K562 (cell line): ENCODE measurements around the gene MECR. TPM values are rescaled to one million over a fixed set of nuclear protein-coding genes. Genes with fewer than 3 reads are reported as not detected.
A peak's percentile ranks its signal among the peaks of the same experiment; 100 is the strongest.

Experiments
- HCFC1 ChIP-seq: IDR thresholded peaks from 2 replicates; pipeline ENCODE4 v1.6.1; 2012; ENCODE audit warnings: low read depth, low read length, improper control_type of control experiment
- HLTF ChIP-seq: fragments of 450-650 bp; IDR thresholded peaks from 2 replicates; pipeline ENCODE4 v1.6.1; 2016
- LEF1 ChIP-seq: fragments of 450-650 bp; IDR thresholded peaks from 2 replicates; pipeline ENCODE4 v1.6.1; 2016; ENCODE audit warnings: mild to moderate bottlenecking
- MNT ChIP-seq, 2 experiments: fragments of 450-650 bp; conservative IDR thresholded peaks; 2 replicates each; pipeline ENCODE4 v1.6.1; 2017; ENCODE audit warnings: mild to moderate bottlenecking in 2 of 2, moderate library complexity in 2 of 2
- MTA1 ChIP-seq: fragments of 450-650 bp; IDR thresholded peaks from 2 replicates; pipeline ENCODE4 v1.6.1; 2017; ENCODE audit warnings: borderline replicate concordance
- NEUROD1 ChIP-seq: fragments of 150-350 bp; IDR thresholded peaks from 2 replicates; pipeline ENCODE4 v1.6.1; 2014; ENCODE audit warnings: borderline replicate concordance, low read length, low read depth; ENCODE audit not compliant: partially characterized antibody
- NR2C2 ChIP-seq, 2 experiments: fragments of 200-800 bp in 1 of 2; sonication (Bioruptor generic) in 1 of 2; sonication (generic) in 1 of 2; formaldehyde crosslinking in 1 of 2; IDR thresholded peaks; 2 replicates each; pipeline versions ENCODE4 v1.6.1 to v1.8.0; 2016 to 2022; ENCODE audit warnings: mild to moderate bottlenecking in 1 of 2, missing compliant biosample characterization in 1 of 2, missing genetic modification characterization in 1 of 2, missing genetic modification reagents in 1 of 2
- POLR2A ChIP-seq: fragments of 450-650 bp; conservative IDR thresholded peaks from 2 replicates; pipeline ENCODE4 v1.6.1; 2016
- RAD51 ChIP-seq: fragments of 450-650 bp; IDR thresholded peaks from 2 replicates; pipeline ENCODE4 v1.7.1; 2016; ENCODE audit warnings: low read depth, mild to moderate bottlenecking, borderline replicate concordance
- REST ChIP-seq, 2 experiments: fragments of 450-650 bp; formaldehyde crosslinking in 1 of 2; IDR thresholded peaks; 2 replicates each; pipeline versions ENCODE4 v1.4.0 to v1.6.1; 2014 to 2020; ENCODE audit warnings: mild to moderate bottlenecking in 2 of 2, borderline replicate concordance in 1 of 2, low read depth in 1 of 2
- SRSF1 ChIP-seq: fragments of 200-400 bp; formaldehyde crosslinking; IDR thresholded peaks from 2 replicates; pipeline ENCODE4 v1.6.1; 2017; ENCODE audit warnings: mild to moderate bottlenecking, low read depth, low read length, moderate library complexity
- TFE3 ChIP-seq: fragments of 450-650 bp; formaldehyde crosslinking; IDR thresholded peaks from 2 replicates; pipeline ENCODE4 v1.4.0; 2020; ENCODE audit warnings: mild to moderate bottlenecking, mixed read lengths
- WHSC1 ChIP-seq: IDR thresholded peaks from one replicate; pipeline ENCODE4 v1.6.1; 2012; ENCODE audit warnings: low read length, control low read depth, inconsistent platforms
- XRCC4 ChIP-seq: IDR thresholded peaks from one replicate; pipeline ENCODE4 v1.6.1; 2011; ENCODE audit not compliant: insufficient read depth, insufficient read length; ENCODE audit errors: extremely low read depth
- ZBED1 ChIP-seq: IDR thresholded peaks from 2 replicates; pipeline ENCODE4 v1.6.1; 2014
- ZFP1 ChIP-seq: fragments of 450-650 bp; formaldehyde crosslinking; IDR thresholded peaks from 2 replicates; pipeline ENCODE4 v1.4.0; 2020; ENCODE audit warnings: mild to moderate bottlenecking, mixed read lengths
- ZNF316 ChIP-seq: fragments of 450-650 bp; IDR thresholded peaks from 2 replicates; pipeline ENCODE4 v1.6.1; 2016
- ZNF586 ChIP-seq: fragments of 450-650 bp; formaldehyde crosslinking; conservative IDR thresholded peaks from 2 replicates; pipeline ENCODE4 v1.4.0; 2020; ENCODE audit warnings: mild to moderate bottlenecking, moderate library complexity
- polyA plus RNA-seq, 8 experiments: library from polyadenylated mRNA; depleted of rRNA in 4 of 8; stranded (reverse) in 5 of 8; unstranded in 3 of 8; fragments of >200 nt; fragmentation: Nextera tagmentation in 2 of 8; fragmentation: Illumina TruSeq in 1 of 8; extraction: Ambion mirVana in 2 of 8; extraction: Trizol in 1 of 8; gene quantifications; 2 replicates each; pipeline versions ENCODE4 v1.2.1 to v1.2.3, GENCODE V29; 2011 to 2014; ENCODE audit warnings: inconsistent platforms in 1 of 8, missing spikeins in 1 of 8
- total RNA-seq, 7 experiments: library from RNA; depleted of rRNA in 6 of 7; stranded (reverse); fragments of >200 nt in 6 of 7; fragmentation: Illumina TruSeq in 2 of 7; extraction: Trizol in 2 of 7; gene quantifications; 2 replicates each; pipeline versions ENCODE4 v1.2.1 to v1.2.3, GENCODE V29; 2011 to 2021; ENCODE audit warnings: low replicate concordance in 1 of 7

MECR gene
- total and polyA plus RNA-seq, 9 of the 15 experiments (the other 6 are each of a cell fraction or from before 2014, with no cell fraction given): 10.4 to 58.6 (median 42.9) TPM

GRCh38 chr1:29156543-29157268, 74.0 kb downstream of the MECR start (continued):
- peak; percentile 65 for TF ChIP-seq REST (IDR thresholded peaks at IDR 0.05; ENCODE audit: borderline replicate concordance)
- TF ChIP-seq REST (CRISPR knock-in tag; IDR thresholded peaks at IDR 0.05; ENCODE audit: low read depth): no peak; the same call in 1 of the 2 replicates
- TF ChIP-seq XRCC4: no peak
- peak; percentile 71 to 93 for TF ChIP-seq MNT (conservative IDR thresholded peaks at IDR 0.05)
- TF ChIP-seq NEUROD1: peak; percentile 69
- TF ChIP-seq ZNF586 (CRISPR knock-in tag): peak; percentile 32; the same call in 1 of the 2 replicates
- no peak for TF ChIP-seq SRSF1
- TF ChIP-seq NR2C2 (CRISPR knock-in tag; IDR thresholded peaks at IDR 0.05): no peak
- peak; percentile 66 for TF ChIP-seq NR2C2 (tag; IDR thresholded peaks at IDR 0.05)
- TF ChIP-seq WHSC1: no peak
- no peak for TF ChIP-seq ZBED1
- no peak for TF ChIP-seq HCFC1
- peak; percentile 100 for TF ChIP-seq ZNF316
- 0 out of 2 replicates have a peak, but pooled peaks have one; percentile 20 for TF ChIP-seq HLTF
- TF ChIP-seq ZFP1 (CRISPR knock-in tag): peak; percentile 60; the same call in 1 of the 2 replicates
- peak; percentile 20 for TF ChIP-seq RAD51
- TF ChIP-seq POLR2A: peak; percentile 50
- TF ChIP-seq LEF1: peak; percentile 100
- 0 out of 2 replicates have a peak, but pooled peaks have one; percentile 21 for TF ChIP-seq TFE3 (CRISPR knock-in tag)
- peak; percentile 90 for TF ChIP-seq MTA1
